HEK293 (cell line): ENCODE results near the gene TRAK1.

Experiments
- CTCF ChIA-PET: fragments of 350-600 bp; formaldehyde crosslinking; extraction: SDS; loops from one replicate; lab custom pipeline; 2021; ENCODE audit warnings: antibody characterized with exemption; lab: Yijun Ruan, JAX
- POLR2A ChIA-PET: fragments of 300-600 bp; formaldehyde crosslinking; extraction: SDS; loops from one replicate; lab custom pipeline; 2020; ENCODE audit warnings: antibody characterized with exemption, inconsistent platforms; lab: Yijun Ruan, JAX
- H3K27ac ChIP-seq: fragments of 200-500 bp; sonication (Bioruptor generic); 2 replicates; pipeline ENCODE4 v1.5.1; 2014; ENCODE audit warnings: low read depth, low read length, control low read depth, inconsistent platforms; ENCODE audit errors: extremely low read depth
- H3K36me3 ChIP-seq, 2 experiments: fragments of 200-500 bp in 1 of 2; sonication (Bioruptor generic) in 1 of 2; 1 replicate in 1 of 2; 2 replicates in 1 of 2; pipeline ENCODE4 v1.5.1; 2014 to 2017; ENCODE audit warnings: inconsistent platforms in 2 of 2, low read length in 2 of 2; ENCODE audit not compliant: control insufficient read depth in 2 of 2, insufficient read depth in 1 of 2
- H3K4me1 ChIP-seq: fragments of 200-500 bp; sonication (Bioruptor generic); 2 replicates; pipeline ENCODE4 v1.5.1; 2014; ENCODE audit warnings: mild to moderate bottlenecking, low read length, inconsistent platforms; ENCODE audit not compliant: control insufficient read depth, insufficient read depth
- H3K4me3 ChIP-seq: 2 replicates; pipeline ENCODE4 v1.5.1; 2011; ENCODE audit warnings: low read depth, mild to moderate bottlenecking, control low read depth, low read length, moderate library complexity
- H3K9me3 ChIP-seq: fragments of 200-500 bp; sonication (Bioruptor generic); 2 replicates; pipeline ENCODE4 v1.5.1; 2014; ENCODE audit warnings: low read depth, low read length, inconsistent platforms; ENCODE audit not compliant: control insufficient read depth, insufficient read depth
- BCL11A ChIP-seq: fragments of 450-650 bp; formaldehyde crosslinking; IDR thresholded peaks from 2 replicates; pipeline ENCODE4 v1.5.1; 2016; ENCODE audit warnings: low read depth, missing biosample characterization, missing genetic modification characterization
- BCL6B ChIP-seq: fragments of 450-650 bp; formaldehyde crosslinking; IDR thresholded peaks from 2 replicates; pipeline ENCODE4 v1.5.1; 2017; ENCODE audit warnings: missing biosample characterization, missing genetic modification characterization
- EGR2 ChIP-seq: fragments of 450-650 bp; formaldehyde crosslinking; IDR thresholded peaks from 2 replicates; pipeline ENCODE4 v1.5.1; 2016; ENCODE audit warnings: low read depth, missing biosample characterization, missing genetic modification characterization
- ELK4 ChIP-seq: IDR thresholded peaks from 2 replicates; pipeline ENCODE4 v1.6.1; 2011; ENCODE audit warnings: mild to moderate bottlenecking, low read depth, low read length, borderline replicate concordance
- HOXC10 ChIP-seq: sonication (generic); formaldehyde crosslinking; IDR thresholded peaks from 2 replicates; pipeline ENCODE4 v1.8.1; 2023; ENCODE audit warnings: mild to moderate bottlenecking, missing genetic modification reagents
- IKZF3 ChIP-seq: fragments of 450-650 bp; IDR thresholded peaks from 2 replicates; pipeline ENCODE4 v1.5.0; 2018; ENCODE audit warnings: missing biosample characterization, mild to moderate bottlenecking, missing genetic modification characterization, moderate library complexity
- KLF1 ChIP-seq: fragments of 450-650 bp; formaldehyde crosslinking; IDR thresholded peaks from 2 replicates; pipeline ENCODE4 v1.5.1; 2016; ENCODE audit warnings: missing biosample characterization, missing genetic modification characterization
- KLF9 ChIP-seq: fragments of 450-650 bp; formaldehyde crosslinking; IDR thresholded peaks from 2 replicates; pipeline ENCODE4 v1.5.1; 2016; ENCODE audit warnings: missing biosample characterization, missing genetic modification characterization, low read depth
- PRDM1 ChIP-seq: fragments of 450-650 bp; formaldehyde crosslinking; IDR thresholded peaks from 2 replicates; pipeline ENCODE4; 2016; ENCODE audit warnings: missing biosample characterization, missing genetic modification characterization
- YY2 ChIP-seq: fragments of 450-650 bp; formaldehyde crosslinking; IDR thresholded peaks from 2 replicates; pipeline ENCODE4 v1.5.1; 2016; ENCODE audit warnings: missing biosample characterization, missing genetic modification characterization
- ZBTB17 ChIP-seq: fragments of 450-650 bp; formaldehyde crosslinking; IDR thresholded peaks from 2 replicates; pipeline ENCODE4 v1.5.1; 2016; ENCODE audit warnings: missing biosample characterization, missing genetic modification characterization
- ZBTB26 ChIP-seq: fragments of 450-650 bp; formaldehyde crosslinking; optimal IDR thresholded peaks from 2 replicates; pipeline ENCODE3; 2016; ENCODE audit warnings: missing biosample characterization, mild to moderate bottlenecking, missing genetic modification characterization
- ZEB2 ChIP-seq: fragments of 450-650 bp; formaldehyde crosslinking; IDR thresholded peaks from 2 replicates; pipeline ENCODE4 v1.5.1; 2016; ENCODE audit warnings: missing biosample characterization, missing genetic modification characterization
- ZNF174 ChIP-seq: fragments of 450-650 bp; formaldehyde crosslinking; IDR thresholded peaks from 2 replicates; pipeline ENCODE4 v1.5.0; 2017; ENCODE audit warnings: missing biosample characterization, mild to moderate bottlenecking, missing genetic modification characterization
- ZNF175 ChIP-seq: fragments of 450-650 bp; formaldehyde crosslinking; IDR thresholded peaks from 2 replicates; pipeline ENCODE4 v1.5.1; 2016; ENCODE audit warnings: missing biosample characterization, missing genetic modification characterization
- ZNF184 ChIP-seq: fragments of 450-650 bp; IDR thresholded peaks from 2 replicates; pipeline ENCODE4 v1.5.1; 2018; ENCODE audit warnings: missing biosample characterization, mild to moderate bottlenecking, missing genetic modification characterization
- ZNF19 ChIP-seq: fragments of 450-650 bp; formaldehyde crosslinking; IDR thresholded peaks from 2 replicates; pipeline ENCODE4; 2016; ENCODE audit warnings: missing biosample characterization, missing genetic modification characterization, low read depth
- ZNF24 ChIP-seq: fragments of 450-650 bp; formaldehyde crosslinking; IDR thresholded peaks from 2 replicates; pipeline ENCODE4 v1.5.1; 2016; ENCODE audit warnings: missing biosample characterization, missing genetic modification characterization
- ZNF266 ChIP-seq: fragments of 450-650 bp; formaldehyde crosslinking; IDR thresholded peaks from 2 replicates; pipeline ENCODE4 v1.5.1; 2016; ENCODE audit warnings: missing biosample characterization, missing genetic modification characterization, low read depth
- ZNF292 ChIP-seq: fragments of 450-650 bp; formaldehyde crosslinking; IDR thresholded peaks from 2 replicates; pipeline ENCODE4 v1.5.1; 2016; ENCODE audit warnings: low read depth, missing biosample characterization, missing genetic modification characterization, borderline replicate concordance
- ZNF366 ChIP-seq: fragments of 450-650 bp; formaldehyde crosslinking; conservative IDR thresholded peaks from 2 replicates; pipeline ENCODE4 v1.5.1; 2016; ENCODE audit warnings: missing biosample characterization, missing genetic modification characterization
- ZNF600 ChIP-seq: fragments of 450-650 bp; formaldehyde crosslinking; IDR thresholded peaks from 2 replicates; pipeline ENCODE4 v1.5.1; 2016; ENCODE audit warnings: missing biosample characterization, missing genetic modification characterization
- ZNF629 ChIP-seq: fragments of 450-650 bp; formaldehyde crosslinking; IDR thresholded peaks from 2 replicates; pipeline ENCODE4 v1.5.1; 2017; ENCODE audit warnings: missing biosample characterization, missing genetic modification characterization
- ZSCAN16 ChIP-seq: fragments of 450-650 bp; formaldehyde crosslinking; IDR thresholded peaks from 2 replicates; pipeline ENCODE4 v1.5.1; 2016; ENCODE audit warnings: missing biosample characterization, missing genetic modification characterization

TRAK1 gene

GRCh38 chr3:42061025-42061712, 30.0 kb upstream of the TRAK1 start:
- no peak for TF ChIP-seq ELK4
- TF ChIP-seq ZNF366, result no peak
- no peak for TF ChIP-seq HOXC10 (CRISPR knock-in tag)
- TF ChIP-seq ZNF175 (tag by site-specific recombination), result no peak
- TF ChIP-seq ZNF292 (tag by site-specific recombination), result no peak
- TF ChIP-seq ZNF266 (tag by site-specific recombination), result no peak
- no peak for TF ChIP-seq BCL11A (tag by site-specific recombination)
- no peak for TF ChIP-seq ZNF24
- TF ChIP-seq ZNF174 (tag by site-specific recombination), result no peak
- TF ChIP-seq ZBTB26 (tag by site-specific recombination), result no peak
- TF ChIP-seq ZNF19, result no peak
- TF ChIP-seq ZSCAN16 (tag by site-specific recombination), result no peak
- TF ChIP-seq BCL6B (tag by site-specific recombination), result no peak
- POLR2A ChIA-PET, result interaction anchor here (0.9 to 1.2 kb wide), 2 partner anchors 11 to 17 kb away, joined by 3 read pairs; no protein-coding TSS in a partner anchor
- H3K4me3 ChIP-seq, result no peak overlapping the region
- no peak overlapping the region for H3K27ac ChIP-seq
- CTCF ChIA-PET, result interaction anchor here (1.1 kb wide), 1 partner anchor 15 kb away, joined by 6 read pairs; no protein-coding TSS in a partner anchor
- no peaks in the 10 kb centered on the region for H3K36me3 ChIP-seq
- no peaks in the 10 kb centered on the region for H3K9me3 ChIP-seq
- peaks cover 4% of the 10 kb centered on the region; the same call in 1 of the 2 replicates for H3K4me1 ChIP-seq

- H3K9me3 ChIP-seq, result no peaks in the 10 kb centered on the region
- CTCF ChIA-PET, result interaction anchor here (0.6 to 1.1 kb wide), 2 partner anchors 16 to 346 kb away, joined by 3 to 6 read pairs; no protein-coding TSS in a partner anchor
- peaks cover 4% of the 10 kb centered on the region; the same call in 1 of the 2 replicates for H3K4me1 ChIP-seq
- no peak overlapping the region for H3K27ac ChIP-seq
- POLR2A ChIA-PET, result interaction anchor here (1.1 to 1.2 kb wide), 2 partner anchors 10 to 37 kb away, joined by 3 read pairs; no protein-coding TSS in a partner anchor
- TF ChIP-seq EGR2 (tag by site-specific recombination) (no peak), ZEB2 (tag by site-specific recombination) (0 out of 2 replicates have a peak, but pooled peaks have one; percentile 19), KLF9 (tag by site-specific recombination) (peak; percentile 49; the same call in 1 of the 2 replicates), ZNF600 (tag by site-specific recombination) (peak; percentile 68), ZNF629 (tag by site-specific recombination) (peak; percentile 26; the same call in 1 of the 2 replicates), ZNF366 (0 out of 2 replicates have a peak, but pooled peaks have one; percentile 47), ZBTB17 (peak; percentile 46; the same call in 1 of the 2 replicates), KLF1 (tag by site-specific recombination) (peak; percentile 81), IKZF3 (tag by site-specific recombination) (0 out of 2 replicates have a peak, but pooled peaks have one; percentile 28), PRDM1 (tag by site-specific recombination) (peak; percentile 30; the same call in 1 of the 2 replicates), YY2 (tag by site-specific recombination) (no peak), ZNF184 (no peak)
- TF ChIP-seq, all 188 proteins: peak for 9
- Histone ChIP-seq H3K4me3 (no peak overlapping the region; the same call in 1 of the 2 replicates), H3K36me3 (no peaks in the 10 kb centered on the region)
Measured at GRCh38 chr3:42061713-42062380, 29.3 kb upstream of the TRAK1 start.
